Measurements from ENCODE around the gene MACROD2. TPM values are rescaled to one million over a fixed set of nuclear protein-coding genes. Genes with fewer than 3 reads are reported as not detected.

MACROD2 gene
- total RNA-seq, 6 experiments from 2014 or later, result 0.05 to 0.57 (median 0.11) TPM; not detected in 1

GRCh38 chr20:15923030-15923776, 1927.9 kb downstream of the MACROD2 start:
- H3K27me3 Mint-ChIP-seq (ENCODE audit: insufficient read depth), result peaks cover 2% of the 10 kb centered on the region; the same call in 1 of the 2 replicates
- peaks cover 31% of the 10 kb centered on the region for H3K9me3 Mint-ChIP-seq
- no peak overlapping the region for H3K27ac Mint-ChIP-seq
- H3K4me3 Mint-ChIP-seq, result no peak overlapping the region
- no peak for DNase-seq
- peaks cover 5% of the 10 kb centered on the region; the same call in 1 of the 2 replicates for H3K36me3 Mint-ChIP-seq (ENCODE audit: low read depth)
- no peaks in the 10 kb centered on the region for H3K4me1 Mint-ChIP-seq (ENCODE audit: low read depth)
- TF ChIP-seq CTCF (IDR thresholded peaks at IDR 0.05), result no peak

GRCh38 chr20:15924556-15924955, 1929.2 kb downstream of the MACROD2 start:
- DNase-seq, result no peak
- Mint-ChIP-seq H3K4me3 (no peak overlapping the region), H3K9me3 (peaks cover 31% of the 10 kb centered on the region), H3K27me3 (ENCODE audit: insufficient read depth) (peaks cover 2% of the 10 kb centered on the region; the same call in 1 of the 2 replicates), H3K36me3 (ENCODE audit: low read depth) (peaks cover 5% of the 10 kb centered on the region; the same call in 1 of the 2 replicates), H3K27ac (no peak overlapping the region), H3K4me1 (ENCODE audit: low read depth) (no peaks in the 10 kb centered on the region)
- TF ChIP-seq CTCF (IDR thresholded peaks at IDR 0.05), result no peak

- peaks cover 5% of the 10 kb centered on the region; the same call in 1 of the 2 replicates for H3K36me3 Mint-ChIP-seq (ENCODE audit: low read depth)
- H3K27ac Mint-ChIP-seq, result no peak overlapping the region
- TF ChIP-seq CTCF (IDR thresholded peaks at IDR 0.05), result no peak
- no peaks in the 10 kb centered on the region for H3K4me1 Mint-ChIP-seq (ENCODE audit: low read depth)
- H3K4me3 Mint-ChIP-seq, result no peak overlapping the region
- peaks cover 2% of the 10 kb centered on the region; the same call in 1 of the 2 replicates for H3K27me3 Mint-ChIP-seq (ENCODE audit: insufficient read depth)
- no peak for DNase-seq
- peaks cover 31% of the 10 kb centered on the region for H3K9me3 Mint-ChIP-seq
These were observed 1930.1 kb downstream of the MACROD2 start for GRCh38 chr20:15925376-15925775.

GRCh38 chr20:15927893-15928650, 1932.8 kb downstream of the MACROD2 start:
- no peak for TF ChIP-seq CTCF (IDR thresholded peaks at IDR 0.05)
- Mint-ChIP-seq H3K9me3 (peaks cover 26% of the 10 kb centered on the region), H3K36me3 (ENCODE audit: low read depth) (peaks cover 5% of the 10 kb centered on the region; the same call in 1 of the 2 replicates), H3K4me3 (no peak overlapping the region), H3K27me3 (ENCODE audit: insufficient read depth) (no peaks in the 10 kb centered on the region), H3K27ac (no peak overlapping the region), H3K4me1 (ENCODE audit: low read depth) (no peaks in the 10 kb centered on the region)
- DNase-seq, result no peak

GRCh38 chr20:15928946-15929345, 1933.6 kb downstream of the MACROD2 start:
- H3K9me3 Mint-ChIP-seq, result peaks cover 24% of the 10 kb centered on the region
- no peak overlapping the region for H3K27ac Mint-ChIP-seq
- no peaks in the 10 kb centered on the region for H3K27me3 Mint-ChIP-seq (ENCODE audit: insufficient read depth)
- DNase-seq, result no peak
- TF ChIP-seq CTCF (IDR thresholded peaks at IDR 0.05), result no peak
- no peaks in the 10 kb centered on the region for H3K4me1 Mint-ChIP-seq (ENCODE audit: low read depth)
- H3K4me3 Mint-ChIP-seq, result no peak overlapping the region
- peaks cover 5% of the 10 kb centered on the region; the same call in 1 of the 2 replicates for H3K36me3 Mint-ChIP-seq (ENCODE audit: low read depth)
